GM19467 (cell line): Measurements from ENCODE around the gene CPNE6.

Experiments used
- ATAC-seq: cut with Tn5 transposase; IDR thresholded peaks from one replicate; pipeline ENCODE4 v1.9.1; 2021; ENCODE audit warnings: mild to moderate bottlenecking, moderate library complexity; ENCODE audit not compliant: unreplicated experiment

The CPNE6 gene

GRCh38 chr14:24068711-24069410 is 2.5 kb upstream of the CPNE6 start:
- ATAC-seq = no peak

- no peak for ATAC-seq
Observed at GRCh38 chr14:24069411-24069735, 2.0 kb upstream of the CPNE6 start.

GRCh38 chr14:24070285-24071143 is 848 bp upstream of the CPNE6 start:
- ATAC-seq = no peak

GRCh38 chr14:24071836-24072430 is 571 bp downstream of the CPNE6 start:
- no peak for ATAC-seq

GRCh38 chr14:24072436-24072835 is 1.1 kb downstream of the CPNE6 start:
- ATAC-seq = no peak

GRCh38 chr14:24072881-24073877 is 1.8 kb downstream of the CPNE6 start:
- no peak for ATAC-seq

GRCh38 chr14:24074625-24075484 is 3.5 kb downstream of the CPNE6 start:
- ATAC-seq = no peak

GRCh38 chr14:24075485-24076301 is 4.3 kb downstream of the CPNE6 start:
- ATAC-seq = no peak

- no peak for ATAC-seq
Observed at GRCh38 chr14:24076302-24076601, 4.9 kb downstream of the CPNE6 start.

GRCh38 chr14:24077086-24077485 is 5.7 kb downstream of the CPNE6 start:
- no peak for ATAC-seq

GRCh38 chr14:24078146-24078545 is 6.8 kb downstream of the CPNE6 start:
- no peak for ATAC-seq

- ATAC-seq = no peak
Observed at GRCh38 chr14:24079491-24080141, 8.3 kb downstream of the CPNE6 start.

GRCh38 chr14:24080142-24080530 is 8.8 kb downstream of the CPNE6 start:
- ATAC-seq = no peak

- ATAC-seq = peak; percentile 87
Observed at GRCh38 chr14:24080888-24081738, 9.8 kb downstream of the CPNE6 start.

- no peak for ATAC-seq
Observed at GRCh38 chr14:24081739-24082211, 10.4 kb downstream of the CPNE6 start.

- no peak for ATAC-seq
Observed at GRCh38 chr14:24082411-24083080, 11.2 kb downstream of the CPNE6 start.

GRCh38 chr14:24083462-24083861 is 12.1 kb downstream of the CPNE6 start:
- ATAC-seq = no peak
